HL-60 (cell line): Measurements from ENCODE around the gene POTEJ.
"Not testable (repeated sequence)": the region's sequence is repeated elsewhere in the genome, so short reads cannot be mapped to it uniquely, and the experiment has no call there.

Source experiments
- CTCF ChIP-seq: IDR thresholded peaks from one replicate; pipeline ENCODE4 v1.5.1; 2011; ENCODE audit warnings: low read length, control low read depth, inconsistent platforms; ENCODE audit not compliant: insufficient read depth
- GABPA ChIP-seq: IDR thresholded peaks from 2 replicates; pipeline ENCODE4 v1.6.1; 2012; ENCODE audit warnings: low read depth
- POLR2AphosphoS5 ChIP-seq: IDR thresholded peaks from 2 replicates; pipeline ENCODE4 v1.6.1; 2012; ENCODE audit warnings: low read depth
- REST ChIP-seq: IDR thresholded peaks from 2 replicates; pipeline ENCODE4 v1.6.1; 2012; ENCODE audit warnings: low read depth; ENCODE audit not compliant: insufficient replicate concordance

- TF ChIP-seq CTCF, REST, GABPA, POLR2AphosphoS5: not testable (repeated sequence)
Observed at GRCh38 chr2:130590842-130591359, 20.3 kb upstream of the POTEJ start.
